DMS 273 (cell line): ENCODE measurements around the gene CCDC122.
"Not testable (repeated sequence)": the region's sequence is repeated elsewhere in the genome, so short reads cannot be mapped to it uniquely, and the experiment has no call there.

Source experiments
- DNase-seq: peaks from one replicate; lab custom pipeline; 2025; ENCODE audit not compliant: unreplicated experiment; lab: John Stamatoyannopoulos, UW

CCDC122 gene

DNA sequence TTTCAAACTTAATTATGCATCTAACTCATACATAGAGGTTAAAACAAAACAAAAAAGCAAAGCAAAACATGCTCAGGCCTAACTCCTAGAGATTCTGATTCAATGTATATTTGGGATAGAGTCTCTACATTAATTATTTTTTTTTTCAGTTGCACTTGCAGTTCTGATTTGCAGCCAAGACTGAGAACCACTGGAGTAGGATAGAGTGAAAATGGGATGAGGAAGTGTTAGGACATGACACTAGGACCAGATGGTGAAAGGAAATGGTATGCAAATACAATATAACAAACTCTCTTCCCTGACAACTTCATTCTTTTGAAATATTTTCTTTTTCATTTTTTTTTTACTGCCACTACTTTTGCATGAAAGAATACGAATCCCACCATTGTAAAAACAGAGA lies 1.8 kb downstream of the CCDC122 start:
- peak; percentile 34 for DNase-seq

DNA sequence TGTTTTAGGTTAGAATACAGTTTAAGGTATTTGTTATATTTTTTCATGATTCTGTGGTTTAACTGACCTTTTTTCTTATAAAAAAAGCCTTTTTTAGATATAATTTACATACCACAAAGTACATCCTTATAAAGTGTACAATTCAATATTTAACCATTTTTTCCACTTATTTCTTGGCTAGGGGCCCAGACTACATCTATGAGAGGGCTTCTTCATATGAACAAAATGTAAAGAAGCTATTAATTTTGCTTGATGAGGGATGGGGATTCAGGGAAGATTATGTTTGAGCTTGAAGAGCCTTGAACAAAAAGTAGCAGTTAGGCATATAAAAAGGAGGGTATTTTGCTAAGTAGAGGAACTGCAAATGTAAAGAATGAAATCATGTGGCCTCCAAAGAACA lies 2.2 kb downstream of the CCDC122 start:
- no peak for DNase-seq

DNA sequence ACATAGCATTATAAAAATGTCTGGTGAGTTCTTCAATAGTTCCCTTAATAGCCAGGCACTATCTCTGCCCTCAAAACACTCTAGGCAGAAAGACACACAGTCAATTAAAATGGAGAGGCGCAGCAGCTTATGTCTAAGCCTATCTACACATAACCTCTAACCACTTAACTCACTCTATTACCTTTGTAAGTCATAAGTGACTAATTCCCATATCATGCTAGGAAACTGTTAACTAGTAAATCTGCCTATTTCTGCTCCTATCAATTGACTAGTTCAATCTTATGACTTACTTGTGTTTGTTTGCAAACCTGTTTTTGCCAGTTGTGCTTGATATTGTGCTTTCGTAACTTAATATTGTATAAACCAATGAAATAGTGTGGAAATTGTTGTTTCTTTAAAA lies 3.2 kb downstream of the CCDC122 start:
- no peak for DNase-seq

DNA sequence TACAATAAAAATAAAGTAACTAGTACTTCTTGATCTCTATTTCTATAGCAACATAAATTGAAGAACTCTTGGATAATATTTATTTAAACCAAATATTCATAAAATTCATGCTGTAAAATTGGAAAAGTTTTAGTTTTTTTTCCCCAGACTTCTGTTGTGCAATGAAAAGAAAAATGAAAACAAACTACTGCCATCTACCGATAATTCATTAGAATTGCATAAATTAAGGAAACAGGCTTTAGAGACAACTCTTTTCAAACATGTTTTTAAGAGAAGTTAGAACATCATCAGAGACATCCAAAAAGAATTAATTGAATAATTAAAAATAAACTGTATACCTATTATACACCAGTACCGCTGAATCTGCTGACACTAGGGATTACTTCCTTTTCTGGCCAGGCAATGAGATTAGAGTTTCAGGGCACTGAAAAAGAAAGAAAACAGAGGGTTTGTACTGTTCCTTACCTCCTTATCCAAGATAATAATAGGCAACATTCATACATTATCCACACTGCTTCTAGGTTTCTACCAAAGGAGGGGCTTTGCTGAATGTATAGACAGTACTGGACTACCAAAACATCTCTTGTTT lies 4.9 kb downstream of the CCDC122 start:
- peak; percentile 29 for DNase-seq

DNA sequence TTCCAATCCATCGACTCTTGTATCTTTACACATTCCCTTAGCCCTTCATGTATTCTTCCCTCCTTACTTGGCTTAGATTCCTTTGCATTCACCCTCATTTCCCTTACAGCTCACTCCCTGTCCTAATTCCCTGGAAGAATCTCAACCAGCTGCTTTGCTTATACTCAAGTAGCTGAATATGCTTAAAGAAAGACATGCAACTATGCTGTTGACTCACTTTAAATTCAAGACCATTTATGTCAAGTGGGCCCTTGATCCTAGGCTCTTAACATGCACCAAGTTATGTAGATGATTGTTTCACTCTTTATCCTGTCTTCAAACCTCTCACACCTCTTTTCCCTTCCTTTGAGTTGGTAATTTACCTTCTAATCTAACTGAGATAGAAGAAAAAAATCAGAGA lies 7.4 kb downstream of the CCDC122 start:
- no peak for DNase-seq

DNA sequence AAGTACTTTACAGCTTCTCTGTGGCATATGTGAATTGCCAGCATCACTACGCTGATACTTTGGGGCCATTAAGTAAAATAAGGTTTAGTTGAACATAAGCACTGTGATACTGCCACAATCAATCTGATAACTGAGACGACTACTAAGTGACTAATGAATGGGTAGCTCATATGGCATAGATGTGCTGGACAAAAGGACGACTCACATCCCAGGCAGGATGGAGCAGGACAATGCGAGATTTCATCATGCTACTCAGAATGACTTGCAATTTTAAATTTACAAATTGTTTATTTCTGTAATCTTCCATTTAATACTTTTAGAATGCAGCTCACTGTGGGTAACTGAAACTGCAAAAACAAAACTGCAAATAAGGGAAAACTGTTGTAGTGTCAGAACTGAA lies 13.6 kb downstream of the CCDC122 start:
- DNase-seq = no peak

DNA sequence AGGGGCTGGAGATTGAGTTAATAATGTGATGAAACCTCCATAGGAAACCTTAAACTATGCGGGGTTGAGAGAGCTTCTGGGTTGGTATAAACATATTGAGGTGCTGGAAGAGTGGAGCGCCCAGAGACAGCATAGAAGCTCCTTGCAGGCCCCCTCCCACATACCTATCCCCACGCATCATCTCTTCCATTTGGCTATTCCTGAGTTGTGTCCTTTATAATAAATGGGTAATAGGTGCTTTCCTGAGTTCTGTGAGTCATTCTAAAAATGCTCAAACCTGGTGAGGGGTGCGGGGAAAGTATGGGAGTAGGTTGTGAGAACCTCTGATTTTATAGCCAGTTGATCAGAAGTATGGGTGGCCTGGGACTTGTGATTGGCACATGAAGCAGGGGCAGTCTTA lies 14.6 kb downstream of the CCDC122 start:
- DNase-seq = no peak

DNA sequence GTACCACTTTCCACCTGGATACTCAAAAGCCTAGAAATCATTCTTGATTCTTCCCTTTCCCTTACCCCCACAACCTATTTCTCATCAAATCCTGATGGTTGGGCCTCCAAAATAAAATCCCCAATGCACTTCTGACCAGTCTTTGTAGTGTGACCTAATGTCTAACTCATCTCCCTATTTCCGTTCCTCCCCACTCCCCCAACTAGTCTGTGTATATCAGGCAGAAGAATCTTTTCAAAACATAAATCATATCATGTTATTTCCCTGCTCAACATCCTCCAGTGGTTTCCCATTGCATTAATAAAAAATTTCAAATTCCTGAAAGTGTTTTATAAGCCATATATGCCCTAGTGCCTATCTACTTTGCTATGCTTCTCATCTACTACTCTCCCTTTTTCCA lies 17.7 kb downstream of the CCDC122 start:
- no peak for DNase-seq

DNA sequence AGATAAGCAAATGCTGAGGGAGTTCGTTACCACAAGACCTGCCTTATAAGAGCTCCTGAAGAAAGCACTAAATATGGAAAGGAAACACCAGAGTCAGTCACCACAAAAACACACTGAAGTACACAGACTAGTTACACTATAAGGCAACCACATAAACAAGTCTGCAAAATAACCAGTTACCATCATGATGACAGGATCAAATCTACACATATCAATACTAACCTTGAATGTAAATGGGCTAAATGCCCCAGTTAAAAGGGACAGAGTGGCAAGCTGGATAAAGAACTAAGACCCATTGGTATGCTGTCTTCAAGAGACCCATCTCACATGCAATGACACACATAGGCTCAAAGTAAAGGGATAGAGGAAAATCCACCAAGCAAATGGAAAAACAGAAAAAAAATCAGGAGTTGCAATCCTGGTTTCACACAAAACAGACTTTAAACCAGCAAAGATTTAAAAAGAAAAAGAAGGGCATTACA lies 26.6 kb downstream of the CCDC122 start:
- DNase-seq = no peak

DNA sequence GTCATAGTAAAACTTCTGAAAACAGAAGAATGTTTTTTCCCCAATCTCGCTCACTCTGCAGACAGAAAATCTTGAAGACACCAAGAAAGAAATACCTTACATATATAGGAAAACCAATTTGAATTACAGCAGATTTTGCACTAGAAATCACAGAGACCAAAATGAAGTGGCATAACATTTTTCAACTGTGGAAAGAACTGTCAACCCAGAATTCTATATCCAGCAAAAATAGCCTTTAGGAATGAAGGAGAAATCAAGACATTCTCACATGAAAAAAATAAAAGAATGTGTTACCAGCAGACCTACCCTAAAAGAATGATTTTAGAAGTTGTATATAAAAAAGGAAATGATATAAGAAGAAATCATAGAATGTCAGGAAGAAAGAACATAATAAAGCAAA lies 28.7 kb downstream of the CCDC122 start:
- no peak for DNase-seq

DNA sequence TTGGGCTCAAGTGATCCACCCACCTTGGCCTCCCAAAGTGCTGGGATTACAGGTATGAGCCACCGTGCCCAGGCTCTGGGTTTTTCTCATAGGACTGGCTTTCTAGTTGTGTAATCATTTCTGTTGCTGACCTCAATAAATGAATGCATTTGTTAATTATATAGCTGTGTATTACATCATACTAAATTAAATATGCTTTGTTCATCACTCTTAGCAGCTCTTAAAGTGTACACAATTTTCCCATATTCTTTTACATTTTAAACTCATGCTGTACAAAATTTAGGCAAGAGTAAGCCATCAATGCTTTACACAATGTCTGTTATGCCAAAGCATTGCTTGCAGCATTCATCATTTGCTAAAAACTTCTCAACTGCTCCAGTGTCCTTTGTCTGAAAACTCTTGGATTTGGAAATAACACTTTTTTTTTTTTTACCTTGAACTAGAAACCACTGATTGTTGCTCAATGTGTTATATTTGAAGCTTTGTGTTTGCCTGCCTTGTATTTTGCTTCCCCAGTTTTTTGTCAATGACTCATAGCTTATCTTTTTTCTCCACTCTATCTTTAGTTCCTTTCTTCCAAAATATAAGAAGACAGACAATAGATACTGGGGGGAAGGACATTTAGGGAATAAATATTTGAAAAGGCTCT lies 31.4 kb downstream of the CCDC122 start:
- no peak for DNase-seq

DNA sequence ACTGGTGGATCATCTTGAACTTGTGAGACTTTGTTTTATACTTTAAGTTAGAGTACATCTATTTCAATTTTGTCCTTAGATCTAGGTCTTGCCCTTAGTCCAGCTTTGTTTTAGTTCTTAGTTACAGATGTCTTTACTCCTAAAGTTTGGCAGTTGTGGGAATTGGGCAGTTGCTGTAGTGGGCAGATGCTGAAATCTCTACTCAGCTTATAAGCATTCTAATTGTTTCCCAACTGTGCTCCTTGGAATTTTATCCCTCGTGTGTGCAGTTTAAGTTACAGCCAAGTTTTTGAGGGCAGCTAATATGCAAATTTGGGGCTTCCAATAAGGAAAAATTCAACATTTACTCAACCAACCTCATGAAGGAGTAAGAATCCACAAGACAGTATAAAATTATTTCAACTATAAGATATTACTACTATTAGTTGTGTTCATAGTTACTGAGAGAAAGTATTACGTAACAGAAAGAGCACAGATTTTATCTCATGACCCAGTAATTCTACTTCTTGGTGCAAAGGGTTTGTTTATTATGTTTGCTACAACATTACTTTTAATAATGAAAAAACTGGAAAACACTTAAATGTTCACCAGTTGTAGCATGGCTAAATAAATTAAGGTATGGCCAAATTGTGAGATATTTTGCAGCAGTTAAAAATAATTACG lies 32.9 kb downstream of the CCDC122 start:
- peak; percentile 11 for DNase-seq

DNA sequence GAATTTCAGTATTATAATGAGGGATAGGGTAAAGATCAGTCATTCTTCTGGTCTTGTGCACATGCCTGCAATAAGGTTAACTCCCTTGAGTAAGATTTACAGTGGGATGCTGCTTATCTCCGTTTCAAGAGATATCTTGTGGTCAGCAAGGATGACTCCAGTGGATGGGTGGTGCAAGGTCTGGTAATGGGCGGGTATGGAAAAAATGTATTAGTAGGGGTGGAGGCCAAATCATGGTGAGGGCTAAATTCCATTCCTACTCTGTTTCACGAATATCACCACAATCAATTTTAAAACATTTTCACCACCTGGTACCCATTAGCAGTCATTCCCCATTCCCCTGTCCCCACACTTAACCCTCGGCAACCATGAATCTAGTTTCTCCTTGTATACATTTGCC lies 40.6 kb downstream of the CCDC122 start:
- DNase-seq = no peak

DNA sequence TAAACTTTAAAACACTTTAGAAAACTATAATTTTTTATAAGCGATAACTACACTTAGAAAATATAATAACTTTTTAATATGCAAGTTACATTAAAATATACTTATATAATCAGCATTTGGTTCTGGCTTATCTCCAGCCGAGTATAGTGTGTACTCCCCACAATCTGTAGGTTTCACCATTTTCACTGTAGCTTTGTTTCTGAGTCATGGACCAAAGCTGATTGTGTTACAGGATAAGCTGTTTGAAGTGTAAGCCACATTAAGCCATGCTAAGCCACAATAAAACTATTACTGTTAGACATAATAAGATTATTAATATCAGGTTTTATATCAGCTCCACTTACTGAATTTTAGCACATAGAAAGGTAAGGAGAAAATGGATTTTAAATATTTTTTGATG lies 43.8 kb downstream of the CCDC122 start:
- no peak for DNase-seq

DNA sequence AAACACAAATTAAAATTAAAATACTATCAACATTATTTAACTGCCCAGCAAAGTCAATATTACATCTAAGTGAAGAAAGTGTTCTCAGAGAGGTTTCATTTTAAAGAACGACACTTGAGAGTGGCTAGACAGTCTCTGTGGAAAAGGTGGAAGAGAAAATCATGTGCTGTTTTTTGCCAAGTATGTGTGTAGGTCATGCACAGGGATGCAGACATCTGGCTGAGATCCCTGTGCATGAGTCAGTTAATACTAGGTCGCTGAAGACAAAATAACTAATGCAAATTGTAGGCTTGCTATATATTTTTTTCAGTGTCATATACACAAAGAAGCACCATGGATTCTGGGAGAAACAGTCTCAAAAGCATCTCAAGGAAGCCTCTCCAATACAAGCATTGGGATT lies 48.5 kb downstream of the CCDC122 start:
- DNase-seq = no peak

DNA sequence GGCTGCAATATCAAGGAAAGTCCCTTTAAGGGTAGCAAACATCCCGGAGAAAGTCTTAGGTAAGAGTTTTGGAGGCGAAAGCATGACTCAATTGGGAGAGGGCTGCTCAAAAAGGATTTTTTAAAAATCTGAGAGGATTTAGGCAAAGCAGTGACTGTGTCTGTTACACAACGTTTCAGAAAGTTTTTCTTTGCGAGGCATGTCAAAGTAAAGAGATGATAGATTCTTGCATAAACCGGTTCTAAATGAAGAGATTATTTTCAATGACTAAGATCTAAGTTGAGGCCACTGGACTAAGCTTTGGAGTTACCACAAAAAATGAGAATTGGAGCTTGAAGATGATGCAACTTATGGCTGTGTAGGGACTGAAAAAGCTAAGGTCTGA lies 49.1 kb downstream of the CCDC122 start:
- no peak for DNase-seq

DNA sequence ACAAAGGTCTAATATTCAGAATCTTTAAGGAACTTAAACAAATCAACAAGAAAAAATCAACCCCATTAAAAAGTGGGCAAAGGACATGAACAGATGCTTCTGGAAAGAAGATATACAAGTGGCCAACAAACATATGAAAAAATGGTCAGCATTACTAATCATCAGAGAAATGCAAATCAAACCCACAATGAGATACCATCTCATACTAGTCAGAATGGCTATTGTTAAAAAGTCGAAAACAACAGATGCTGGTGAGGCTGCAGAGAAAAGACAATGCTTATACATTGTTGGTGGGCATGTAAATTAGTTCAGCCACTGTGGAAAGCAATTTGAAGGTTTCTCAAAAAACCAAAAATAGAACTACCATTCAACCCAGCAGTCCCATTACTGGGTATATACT lies 54.9 kb downstream of the CCDC122 start:
- DNase-seq = not testable (repeated sequence)

DNA sequence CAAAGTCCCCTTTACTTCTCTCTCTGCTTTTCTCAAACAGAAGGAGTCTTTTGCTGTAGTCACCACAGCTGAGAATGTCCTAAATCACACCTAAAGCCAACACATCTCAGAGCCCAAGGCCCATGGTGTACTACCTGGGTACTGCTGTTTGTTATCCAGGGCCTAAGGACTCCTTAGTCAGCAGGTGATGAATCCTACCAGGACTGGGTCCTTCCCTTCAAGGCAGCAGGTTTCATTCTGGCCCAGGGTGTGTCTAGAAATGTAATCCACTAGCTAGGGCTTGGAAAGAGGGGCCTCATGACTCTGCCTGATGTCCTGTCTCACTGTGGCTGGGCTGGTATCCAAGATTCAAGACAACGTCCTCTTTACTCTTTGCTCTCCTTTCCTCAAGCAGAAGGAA lies 56.6 kb downstream of the CCDC122 start:
- DNase-seq = no peak

DNA sequence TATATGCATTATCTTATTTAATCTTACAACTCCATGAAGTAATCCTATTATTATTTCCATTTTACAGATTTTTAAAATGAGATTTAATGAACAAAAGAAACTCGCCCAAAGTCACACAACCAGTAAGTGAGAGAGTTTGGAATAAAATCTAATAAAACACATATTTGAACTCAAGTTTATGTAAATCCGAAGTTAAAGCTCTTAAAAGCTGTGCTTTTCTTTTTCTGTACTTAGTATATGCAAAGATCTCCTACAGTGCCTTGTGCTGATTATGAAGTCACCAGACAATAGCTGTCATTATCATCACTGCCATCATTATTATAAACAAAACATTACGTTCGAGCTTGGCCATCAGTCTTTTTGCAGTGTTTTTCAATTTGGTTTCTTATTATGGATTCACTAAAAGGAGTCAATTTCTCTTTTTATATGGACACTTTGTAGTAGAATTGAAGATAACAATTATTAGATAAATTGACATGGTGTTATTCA lies 63.1 kb downstream of the CCDC122 start:
- no peak for DNase-seq

DNA sequence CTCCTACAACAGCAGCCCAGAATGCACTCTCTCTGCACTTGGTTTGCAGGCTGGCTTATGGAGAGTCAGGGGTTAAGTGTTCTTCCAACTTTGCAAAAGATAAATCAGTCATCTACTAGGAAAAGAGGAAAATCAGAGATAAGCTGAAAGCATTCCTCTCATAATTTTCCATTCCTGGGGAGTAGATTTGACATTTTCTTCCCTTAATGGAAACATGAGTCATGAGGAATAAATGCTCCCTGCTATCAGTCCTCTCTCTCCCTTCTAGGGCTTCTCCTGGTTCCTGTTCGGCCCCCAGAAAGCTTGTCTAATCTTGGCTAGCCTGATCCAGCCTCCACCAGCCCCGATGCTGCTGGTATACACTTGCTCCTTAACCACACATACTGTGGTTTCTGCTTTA lies 64.3 kb downstream of the CCDC122 start:
- DNase-seq = no peak

DNA sequence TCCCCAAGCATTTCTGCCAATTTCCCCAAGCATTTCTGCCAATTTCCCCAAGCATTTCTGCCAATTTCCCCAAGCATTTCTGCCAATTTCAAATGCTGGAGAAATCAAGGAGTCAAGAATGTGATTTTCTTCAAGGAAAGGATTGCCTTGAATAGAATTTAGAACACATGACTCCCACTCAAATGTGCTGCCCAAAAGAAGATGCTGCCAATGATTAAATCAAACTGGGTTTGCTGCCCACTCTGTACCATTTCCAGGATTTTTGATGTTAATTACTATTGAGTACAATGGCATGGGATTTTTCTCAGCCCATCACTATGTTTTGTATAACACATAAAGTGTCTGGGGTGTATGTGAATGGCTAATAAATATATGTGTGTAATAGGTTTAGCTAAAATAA lies 70.9 kb downstream of the CCDC122 start:
- DNase-seq = no peak

DNA sequence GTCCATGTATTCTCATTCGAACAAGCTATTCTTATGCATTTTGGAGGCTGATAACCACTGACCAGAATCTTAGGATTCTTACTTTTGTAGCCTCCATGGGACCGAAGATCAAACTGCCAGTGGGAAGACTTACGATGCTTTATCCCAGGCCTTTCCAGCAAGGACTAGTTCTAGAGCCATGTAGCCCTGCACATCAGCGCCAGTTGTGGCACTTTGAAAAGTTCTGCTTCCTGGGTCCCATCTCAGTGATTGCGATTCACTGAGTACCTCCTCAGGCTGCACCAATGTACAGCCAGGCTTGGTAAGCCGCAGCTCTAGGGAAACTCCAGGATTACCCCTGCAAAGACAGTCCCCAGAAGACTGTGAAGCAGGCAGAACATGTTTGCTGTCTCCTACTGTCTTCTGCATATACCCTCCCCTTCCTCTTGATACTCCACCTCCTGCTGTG lies 73.8 kb downstream of the CCDC122 start:
- DNase-seq = peak; percentile 35
